H9 (cell line): ENCODE measurements around the gene PCGF2. TPM values are rescaled to one million over a fixed set of nuclear protein-coding genes. Genes with fewer than 3 reads are reported as not detected.

ENCODE experiments used
- DNase-seq: peaks from one replicate; pipeline ENCODE4 v3.0.0-alpha.2; 2017
- H2AFZ ChIP-seq: one replicate; pipeline ENCODE4 v1.6.1; 2013; ENCODE audit warnings: mild to moderate bottlenecking, low read length, control low read depth, moderate library complexity
- H2AK5ac ChIP-seq: 2 replicates; pipeline ENCODE4 v1.6.1; 2013; ENCODE audit warnings: low read length, control low read depth, mixed read lengths; ENCODE audit not compliant: insufficient read length
- H2BK120ac ChIP-seq: one replicate; pipeline ENCODE4 v1.6.1; 2013; ENCODE audit warnings: low read depth, mild to moderate bottlenecking, low read length, control low read depth, inconsistent platforms; ENCODE audit not compliant: poor library complexity, severe bottlenecking
- H2BK12ac ChIP-seq: 2 replicates; pipeline ENCODE4 v1.6.1; 2013; ENCODE audit warnings: low read length, control low read depth, mixed read lengths, low read depth; ENCODE audit not compliant: insufficient read length
- H2BK15ac ChIP-seq: 2 replicates; pipeline ENCODE4 v1.6.1; 2013; ENCODE audit warnings: low read depth, low read length, control low read depth
- H2BK20ac ChIP-seq: one replicate; pipeline ENCODE4 v1.6.1; 2013; ENCODE audit warnings: low read depth, mild to moderate bottlenecking, low read length, control low read depth, inconsistent platforms; ENCODE audit not compliant: poor library complexity, severe bottlenecking
- H2BK5ac ChIP-seq: 2 replicates; pipeline ENCODE4 v1.6.1; 2013; ENCODE audit warnings: low read length, control low read depth, mixed read lengths; ENCODE audit not compliant: insufficient read length
- H3K14ac ChIP-seq: 2 replicates; pipeline ENCODE4 v1.6.1; 2013; ENCODE audit warnings: low read length, control low read depth; ENCODE audit not compliant: insufficient read depth
- H3K18ac ChIP-seq: 2 replicates; pipeline ENCODE4 v1.6.1; 2013; ENCODE audit warnings: low read depth, mild to moderate bottlenecking, mixed read lengths, low read length, control low read depth; ENCODE audit not compliant: insufficient read length
- H3K23ac ChIP-seq: 2 replicates; pipeline ENCODE4 v1.6.1; 2013; ENCODE audit warnings: low read length, control low read depth, mixed read lengths, low read depth; ENCODE audit not compliant: insufficient read length
- H3K23me2 ChIP-seq: 2 replicates; pipeline ENCODE4 v1.6.1; 2013; ENCODE audit warnings: low read depth, mild to moderate bottlenecking, mixed read lengths, low read length, control low read depth; ENCODE audit not compliant: insufficient read length, poor library complexity, severe bottlenecking
- H3K27ac ChIP-seq: 2 replicates; pipeline ENCODE4 v1.5.1; 2013; ENCODE audit warnings: low read length, control low read depth, mixed read lengths, low read depth; ENCODE audit not compliant: insufficient read length
- H3K27me3 ChIP-seq: 2 replicates; pipeline ENCODE4 v1.6.1; 2013; ENCODE audit warnings: low read length, control low read depth, inconsistent platforms; ENCODE audit not compliant: insufficient read depth
- H3K4ac ChIP-seq: 2 replicates; pipeline ENCODE4 v1.6.1; 2013; ENCODE audit warnings: low read depth, mild to moderate bottlenecking, control low read depth, inconsistent platforms, low read length, moderate library complexity
- H3K4me1 ChIP-seq: 2 replicates; pipeline ENCODE4 v1.6.1; 2013; ENCODE audit warnings: low read length, control low read depth, inconsistent platforms; ENCODE audit not compliant: insufficient read depth
- H3K4me2 ChIP-seq: 2 replicates; pipeline ENCODE4 v1.6.1; 2013; ENCODE audit warnings: low read length, control low read depth, mixed read lengths; ENCODE audit not compliant: insufficient read length, insufficient read depth
- H3K56ac ChIP-seq: 2 replicates; pipeline ENCODE4 v1.6.1; 2013; ENCODE audit warnings: low read depth, mild to moderate bottlenecking, mixed read lengths, low read length, control low read depth; ENCODE audit not compliant: insufficient read length
- H3K79me1 ChIP-seq: 2 replicates; pipeline ENCODE4 v1.6.1; 2013; ENCODE audit warnings: low read depth, mild to moderate bottlenecking, moderate library complexity, low read length, control low read depth, inconsistent platforms; ENCODE audit not compliant: insufficient read depth, poor library complexity, severe bottlenecking
- H3K79me2 ChIP-seq: 2 replicates; pipeline ENCODE4 v1.6.1; 2013; ENCODE audit warnings: low read length, control low read depth, inconsistent platforms; ENCODE audit not compliant: insufficient read depth
- H3K9ac ChIP-seq: 2 replicates; pipeline ENCODE4 v1.6.1; 2013; ENCODE audit warnings: low read length, control low read depth, mixed read lengths; ENCODE audit not compliant: insufficient read length; ENCODE audit errors: extremely low read depth
- H3K9me3 ChIP-seq: one replicate; pipeline ENCODE4 v1.6.1; 2013; ENCODE audit warnings: low read depth, low read length, inconsistent platforms; ENCODE audit not compliant: control insufficient read depth
- H3T11ph ChIP-seq: one replicate; pipeline ENCODE4 v1.6.1; 2013; ENCODE audit warnings: mild to moderate bottlenecking, low read length, control low read depth, inconsistent platforms
- H4K20me1 ChIP-seq: one replicate; pipeline ENCODE4 v1.6.1; 2013; ENCODE audit not compliant: control insufficient read depth, insufficient read length, insufficient read depth
- H4K5ac ChIP-seq: 2 replicates; pipeline ENCODE4 v1.6.1; 2013; ENCODE audit warnings: low read depth, mild to moderate bottlenecking, mixed read lengths, low read length, control low read depth; ENCODE audit not compliant: insufficient read length
- H4K8ac ChIP-seq: replicated peaks from 2 replicates; pipeline ENCODE4 v1.6.1; 2013; ENCODE audit warnings: low read length, control low read depth, mixed read lengths, low read depth; ENCODE audit not compliant: insufficient read length
- H4K91ac ChIP-seq: 2 replicates; pipeline ENCODE4 v1.6.1; 2013; ENCODE audit warnings: low read depth, mild to moderate bottlenecking, moderate library complexity, mixed read lengths, low read length, control low read depth; ENCODE audit not compliant: insufficient read length
- H3K27ac Mint-ChIP-seq, 3 experiments: 2 replicates in 2 of 3; 3 replicates in 1 of 3; pipeline ENCODE4 v1.8.0; 2020 to 2021; ENCODE audit warnings: mixed read lengths in 3 of 3, mild to moderate bottlenecking in 1 of 3, moderate library complexity in 1 of 3
- H3K27me3 Mint-ChIP-seq: 2 replicates; pipeline ENCODE4 v1.8.0; 2021; ENCODE audit warnings: low read depth, mild to moderate bottlenecking, moderate library complexity, mixed read lengths
- H3K36me3 Mint-ChIP-seq, 3 experiments: 2 replicates in 2 of 3; 3 replicates in 1 of 3; pipeline ENCODE4 v1.8.0; 2020 to 2021; ENCODE audit warnings: low read depth in 3 of 3, mixed read lengths in 3 of 3; ENCODE audit not compliant: insufficient read depth in 1 of 3
- H3K4me1 Mint-ChIP-seq, 2 experiments: 2 replicates each; pipeline ENCODE4 v1.8.0; 2020; ENCODE audit warnings: mixed read lengths in 2 of 2
- H3K4me3 Mint-ChIP-seq, 2 experiments: 2 replicates in 1 of 2; 3 replicates in 1 of 2; pipeline ENCODE4 v1.8.0; 2020 to 2021; ENCODE audit warnings: mild to moderate bottlenecking in 2 of 2, mixed read lengths in 2 of 2, moderate library complexity in 1 of 2
- H3K9me3 Mint-ChIP-seq, 2 experiments: 2 replicates in 1 of 2; 3 replicates in 1 of 2; pipeline ENCODE4 v1.8.0; 2020; ENCODE audit warnings: mild to moderate bottlenecking in 2 of 2, mixed read lengths in 2 of 2, moderate library complexity in 1 of 2
- WGBS: extraction: QIAGEN DNeasy Blood & Tissue Kit; methylation state at CpG from one replicate; pipeline ENCODE4 v1.1.7; 2013; ENCODE audit warnings: missing lambda C conversion rate, low lambda C conversion rate, mixed read lengths; ENCODE audit not compliant: insufficient read length; ENCODE audit errors: extremely low coverage; 5-methylcytosine and 5-hydroxymethylcytosine counted together
- total RNA-seq: library from RNA; stranded (reverse); gene quantifications from 2 replicates; pipeline ENCODE4 v1.2.1, GENCODE V29; 2021
- TF ChIP-seq, protein P1 (sequence below): fragments of 200-600 bp; sonication (generic); conservative IDR thresholded peaks from 3 replicates; pipeline ENCODE4 v1.8.0; 2021; ENCODE audit warnings: antibody characterized with exemption, mild to moderate bottlenecking

The PCGF2 gene
- total RNA-seq, 1 experiment from 2014 or later, result 106 TPM

DNA sequence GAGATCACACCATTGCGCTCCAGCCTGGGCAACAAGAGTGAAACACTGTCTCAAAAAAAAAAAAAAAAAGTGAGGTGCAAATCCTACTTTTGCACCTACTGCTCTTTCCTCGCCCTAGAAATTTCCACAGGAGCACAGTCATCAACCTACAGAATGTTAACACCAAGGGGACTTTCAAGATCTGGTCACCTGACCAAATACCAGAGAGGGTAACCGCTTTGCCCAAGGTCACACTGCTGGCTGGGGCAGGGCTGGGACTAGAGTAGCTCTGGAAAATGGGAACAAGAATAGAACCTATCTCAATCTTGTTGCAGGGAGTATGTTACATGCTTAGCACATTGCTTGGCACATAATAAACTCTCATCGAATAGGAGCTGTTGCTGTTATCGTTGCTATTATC lies 49.4 kb downstream of the PCGF2 start:
- H3K23me2 ChIP-seq, result peaks cover 8% of the 10 kb centered on the region
- H3K9me3 ChIP-seq, result no peaks in the 10 kb centered on the region
- WGBS, result no CpG with 5 or more reads among the region's 5 CpGs
- no peak for DNase-seq
- TF ChIP-seq, protein P1, sequence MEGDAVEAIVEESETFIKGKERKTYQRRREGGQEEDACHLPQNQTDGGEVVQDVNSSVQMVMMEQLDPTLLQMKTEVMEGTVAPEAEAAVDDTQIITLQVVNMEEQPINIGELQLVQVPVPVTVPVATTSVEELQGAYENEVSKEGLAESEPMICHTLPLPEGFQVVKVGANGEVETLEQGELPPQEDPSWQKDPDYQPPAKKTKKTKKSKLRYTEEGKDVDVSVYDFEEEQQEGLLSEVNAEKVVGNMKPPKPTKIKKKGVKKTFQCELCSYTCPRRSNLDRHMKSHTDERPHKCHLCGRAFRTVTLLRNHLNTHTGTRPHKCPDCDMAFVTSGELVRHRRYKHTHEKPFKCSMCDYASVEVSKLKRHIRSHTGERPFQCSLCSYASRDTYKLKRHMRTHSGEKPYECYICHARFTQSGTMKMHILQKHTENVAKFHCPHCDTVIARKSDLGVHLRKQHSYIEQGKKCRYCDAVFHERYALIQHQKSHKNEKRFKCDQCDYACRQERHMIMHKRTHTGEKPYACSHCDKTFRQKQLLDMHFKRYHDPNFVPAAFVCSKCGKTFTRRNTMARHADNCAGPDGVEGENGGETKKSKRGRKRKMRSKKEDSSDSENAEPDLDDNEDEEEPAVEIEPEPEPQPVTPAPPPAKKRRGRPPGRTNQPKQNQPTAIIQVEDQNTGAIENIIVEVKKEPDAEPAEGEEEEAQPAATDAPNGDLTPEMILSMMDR, result no peak
- no peak overlapping the region for H4K5ac ChIP-seq
- H3K9ac ChIP-seq, result no peak overlapping the region
- no peak overlapping the region for H2AFZ ChIP-seq
- Mint-ChIP-seq H3K4me1 (peaks cover 21 to 29% of the 10 kb centered on the region in 2 experiments), H3K27me3 (peaks cover 93% of the 10 kb centered on the region), H3K4me3 (no peak overlapping the region), H3K27ac (no peak overlapping the region), H3K36me3 (no peaks in the 10 kb centered on the region), H3K9me3 (peaks cover 0 to 3% of the 10 kb centered on the region in 2 experiments; a peak in 2 of 5 replicates)
- H3K79me2 ChIP-seq, result no peaks in the 10 kb centered on the region
- no peak overlapping the region for H2BK120ac ChIP-seq
- H3K23ac ChIP-seq, result no peak overlapping the region
- H3K4me2 ChIP-seq, result no peak overlapping the region
- no peaks in the 10 kb centered on the region for H3K79me1 ChIP-seq
- no peaks in the 10 kb centered on the region for H4K20me1 ChIP-seq
- H2BK15ac ChIP-seq, result no peak overlapping the region
- peaks cover 53% of the 10 kb centered on the region for H3K27me3 ChIP-seq
- no peak overlapping the region for H2BK12ac ChIP-seq
- no peak overlapping the region for H4K8ac ChIP-seq
- no peak overlapping the region for H3K18ac ChIP-seq
- H4K91ac ChIP-seq, result no peak overlapping the region
- H3K4me1 ChIP-seq, result no peaks in the 10 kb centered on the region
- H3K14ac ChIP-seq, result no peak overlapping the region
- no peak overlapping the region for H3K27ac ChIP-seq
- no peak overlapping the region for H3K56ac ChIP-seq
- no peak overlapping the region for H3K4ac ChIP-seq
- no peak overlapping the region for H2BK5ac ChIP-seq
- H3T11ph ChIP-seq, result no peak overlapping the region
- H2BK20ac ChIP-seq, result no peak overlapping the region
- H2AK5ac ChIP-seq, result no peak overlapping the region
